OCI-LY1 (cell line): ENCODE data around the gene ROR1.

Experiments
- H2AFZ ChIP-seq: fragments of 200-600 bp; sonication (generic), shearing (Covaris generic); 2 replicates; pipeline ENCODE4 v1.6.0; 2014; ENCODE audit warnings: antibody characterized with exemption, mild to moderate bottlenecking, low read length
- H3F3A ChIP-seq: fragments of 200-600 bp; sonication (generic), shearing (Covaris generic); 2 replicates; pipeline ENCODE4 v1.6.0; 2014; ENCODE audit warnings: mild to moderate bottlenecking, antibody characterized with exemption, low read length, moderate library complexity; ENCODE audit not compliant: insufficient read depth
- H3K27ac ChIP-seq: fragments of 200-600 bp; sonication (generic); 2 replicates; pipeline ENCODE4 v1.5.1; 2014; ENCODE audit warnings: low read length, mixed run types, mild to moderate bottlenecking, low read depth; ENCODE audit not compliant: poor library complexity, severe bottlenecking
- H3K27me3 ChIP-seq: fragments of 200-600 bp; sonication (generic); 2 replicates; pipeline ENCODE4 v1.6.0; 2014; ENCODE audit warnings: antibody characterized with exemption, mild to moderate bottlenecking, low read length, moderate library complexity; ENCODE audit not compliant: insufficient read depth
- H3K36me3 ChIP-seq: fragments of 200-600 bp; sonication (generic); 2 replicates; pipeline ENCODE4 v1.6.1; 2014; ENCODE audit warnings: mild to moderate bottlenecking, antibody characterized with exemption, low read length, moderate library complexity, mixed read lengths; ENCODE audit not compliant: insufficient read depth
- H3K4me1 ChIP-seq: fragments of 200-600 bp; sonication (generic); 2 replicates; pipeline ENCODE4 v1.5.1; 2014; ENCODE audit warnings: mild to moderate bottlenecking, low read length, moderate library complexity; ENCODE audit not compliant: insufficient read depth, severe bottlenecking
- H3K4me2 ChIP-seq: fragments of 200-600 bp; sonication (generic), shearing (Covaris generic); 2 replicates; pipeline ENCODE4 v1.6.1; 2014; ENCODE audit warnings: low read length
- H3K4me3 ChIP-seq: fragments of 200-600 bp; sonication (generic); 2 replicates; pipeline ENCODE4 v1.5.1; 2014; ENCODE audit warnings: low read length, low read depth, mild to moderate bottlenecking, mixed read lengths; ENCODE audit not compliant: poor library complexity, severe bottlenecking
- H3K79me2 ChIP-seq: fragments of 200-600 bp; shearing (Covaris generic); 2 replicates; pipeline ENCODE4 v1.6.1; 2016; ENCODE audit warnings: mixed run types, low read length, mixed read lengths; ENCODE audit not compliant: insufficient read depth
- H3K9ac ChIP-seq: fragments of 200-600 bp; sonication (generic), shearing (Covaris generic); 2 replicates; pipeline ENCODE4 v1.6.1; 2014; ENCODE audit warnings: mild to moderate bottlenecking, low read length, mixed read lengths
- H3K9me2 ChIP-seq: fragments of 200-600 bp; sonication (generic), shearing (Covaris generic); 2 replicates; pipeline ENCODE4 v1.6.1; 2014; ENCODE audit warnings: low read depth, mild to moderate bottlenecking, low read length, mixed read lengths
- H3K9me3 ChIP-seq: fragments of 200-600 bp; shearing (Covaris generic); 2 replicates; pipeline ENCODE4 v1.6.1; 2014; ENCODE audit warnings: low read length, mixed read lengths
- H4K20me1 ChIP-seq: fragments of 200-600 bp; sonication (generic), shearing (Covaris generic); 2 replicates; pipeline ENCODE4 v1.6.0; 2016; ENCODE audit warnings: mild to moderate bottlenecking, low read length; ENCODE audit not compliant: insufficient read depth
- EZH2 ChIP-seq: fragments of 200-600 bp; sonication (generic), shearing (Covaris generic); IDR thresholded peaks from 2 replicates; pipeline ENCODE4 v1.8.0; 2017; ENCODE audit warnings: borderline replicate concordance, mixed run types, mild to moderate bottlenecking, antibody characterized with exemption, low read length, moderate library complexity, mixed read lengths
- TF ChIP-seq, protein P1 (sequence below): fragments of 200-600 bp; sonication (generic), shearing (Covaris generic); IDR thresholded peaks from 2 replicates; pipeline ENCODE4 v1.5.1; 2017; ENCODE audit warnings: mild to moderate bottlenecking, antibody characterized with exemption, low read length, moderate library complexity, mixed read lengths

ROR1 gene

DNA sequence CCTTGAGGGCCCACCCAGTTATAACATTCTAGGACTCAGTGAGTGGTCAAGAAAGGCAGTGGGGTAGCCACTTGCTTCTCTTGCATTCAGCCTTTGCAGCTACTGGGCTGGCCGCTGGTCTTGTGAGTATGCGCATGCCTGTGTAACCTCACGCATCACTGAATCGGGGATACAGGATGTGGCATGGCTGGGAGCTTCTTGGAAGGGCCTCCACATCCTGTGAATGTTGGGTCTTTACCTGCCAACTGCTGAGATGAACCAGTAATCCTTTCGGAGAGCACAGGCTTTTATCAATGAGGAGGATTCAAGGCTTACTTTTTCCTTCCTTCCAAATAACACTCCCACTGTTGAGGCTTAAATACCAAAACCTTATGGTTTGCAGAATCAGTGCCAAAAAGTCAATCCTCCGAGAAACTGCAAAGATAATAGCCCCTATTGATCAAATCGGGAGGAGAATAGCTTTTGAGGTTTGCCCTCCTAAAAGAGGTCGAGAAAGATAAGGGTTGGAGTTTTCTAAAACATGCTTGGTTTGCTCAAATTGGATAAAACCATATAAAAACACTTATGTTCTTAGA is 230.7 kb downstream of the ROR1 start:
- no peaks in the 10 kb centered on the region for H4K20me1 ChIP-seq
- no peaks in the 10 kb centered on the region for H3K9me2 ChIP-seq
- TF ChIP-seq, protein P1, sequence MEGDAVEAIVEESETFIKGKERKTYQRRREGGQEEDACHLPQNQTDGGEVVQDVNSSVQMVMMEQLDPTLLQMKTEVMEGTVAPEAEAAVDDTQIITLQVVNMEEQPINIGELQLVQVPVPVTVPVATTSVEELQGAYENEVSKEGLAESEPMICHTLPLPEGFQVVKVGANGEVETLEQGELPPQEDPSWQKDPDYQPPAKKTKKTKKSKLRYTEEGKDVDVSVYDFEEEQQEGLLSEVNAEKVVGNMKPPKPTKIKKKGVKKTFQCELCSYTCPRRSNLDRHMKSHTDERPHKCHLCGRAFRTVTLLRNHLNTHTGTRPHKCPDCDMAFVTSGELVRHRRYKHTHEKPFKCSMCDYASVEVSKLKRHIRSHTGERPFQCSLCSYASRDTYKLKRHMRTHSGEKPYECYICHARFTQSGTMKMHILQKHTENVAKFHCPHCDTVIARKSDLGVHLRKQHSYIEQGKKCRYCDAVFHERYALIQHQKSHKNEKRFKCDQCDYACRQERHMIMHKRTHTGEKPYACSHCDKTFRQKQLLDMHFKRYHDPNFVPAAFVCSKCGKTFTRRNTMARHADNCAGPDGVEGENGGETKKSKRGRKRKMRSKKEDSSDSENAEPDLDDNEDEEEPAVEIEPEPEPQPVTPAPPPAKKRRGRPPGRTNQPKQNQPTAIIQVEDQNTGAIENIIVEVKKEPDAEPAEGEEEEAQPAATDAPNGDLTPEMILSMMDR, result no peak
- TF ChIP-seq EZH2, result no peak
- no peaks in the 10 kb centered on the region for H3K9me3 ChIP-seq
- H3K27ac ChIP-seq, result no peak overlapping the region
- no peak overlapping the region for H3K4me3 ChIP-seq
- no peaks in the 10 kb centered on the region for H3K4me1 ChIP-seq
- no peak overlapping the region for H3K9ac ChIP-seq
- no peak overlapping the region for H3K4me2 ChIP-seq
- H3K79me2 ChIP-seq, result no peaks in the 10 kb centered on the region
- no peaks in the 10 kb centered on the region for H3K27me3 ChIP-seq
- H3K36me3 ChIP-seq, result no peaks in the 10 kb centered on the region
- no peak overlapping the region for H2AFZ ChIP-seq
- no peaks in the 10 kb centered on the region for H3F3A ChIP-seq

DNA sequence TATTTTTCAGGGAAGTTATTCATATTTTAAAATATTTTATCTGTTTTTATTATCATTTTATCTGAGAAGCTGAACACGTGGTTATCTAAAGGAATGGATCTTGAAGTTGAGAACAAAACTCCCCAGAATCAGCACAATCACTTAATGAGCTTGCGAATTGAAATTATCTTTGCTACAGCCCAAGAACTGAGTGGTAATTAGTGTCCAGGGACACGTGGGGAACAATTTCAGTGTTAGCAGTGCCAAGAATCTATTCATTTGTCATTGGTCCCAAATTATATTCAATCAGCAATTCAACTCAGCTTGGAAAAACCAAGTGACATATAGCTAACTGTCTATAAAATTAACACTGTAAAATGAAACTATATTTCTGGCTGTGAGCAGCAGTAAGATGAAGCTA is 232.0 kb downstream of the ROR1 start:
- no peaks in the 10 kb centered on the region for H3K4me1 ChIP-seq
- no peaks in the 10 kb centered on the region for H3K9me2 ChIP-seq
- no peak overlapping the region for H3K27ac ChIP-seq
- no peaks in the 10 kb centered on the region for H3F3A ChIP-seq
- H3K9me3 ChIP-seq, result no peaks in the 10 kb centered on the region
- no peaks in the 10 kb centered on the region for H3K27me3 ChIP-seq
- no peak overlapping the region for H3K4me3 ChIP-seq
- H3K4me2 ChIP-seq, result no peak overlapping the region
- no peaks in the 10 kb centered on the region for H4K20me1 ChIP-seq
- no peaks in the 10 kb centered on the region for H3K79me2 ChIP-seq
- TF ChIP-seq, protein P1, result no peak
- TF ChIP-seq EZH2, result no peak
- H3K36me3 ChIP-seq, result no peaks in the 10 kb centered on the region
- no peak overlapping the region for H2AFZ ChIP-seq
- H3K9ac ChIP-seq, result no peak overlapping the region

DNA sequence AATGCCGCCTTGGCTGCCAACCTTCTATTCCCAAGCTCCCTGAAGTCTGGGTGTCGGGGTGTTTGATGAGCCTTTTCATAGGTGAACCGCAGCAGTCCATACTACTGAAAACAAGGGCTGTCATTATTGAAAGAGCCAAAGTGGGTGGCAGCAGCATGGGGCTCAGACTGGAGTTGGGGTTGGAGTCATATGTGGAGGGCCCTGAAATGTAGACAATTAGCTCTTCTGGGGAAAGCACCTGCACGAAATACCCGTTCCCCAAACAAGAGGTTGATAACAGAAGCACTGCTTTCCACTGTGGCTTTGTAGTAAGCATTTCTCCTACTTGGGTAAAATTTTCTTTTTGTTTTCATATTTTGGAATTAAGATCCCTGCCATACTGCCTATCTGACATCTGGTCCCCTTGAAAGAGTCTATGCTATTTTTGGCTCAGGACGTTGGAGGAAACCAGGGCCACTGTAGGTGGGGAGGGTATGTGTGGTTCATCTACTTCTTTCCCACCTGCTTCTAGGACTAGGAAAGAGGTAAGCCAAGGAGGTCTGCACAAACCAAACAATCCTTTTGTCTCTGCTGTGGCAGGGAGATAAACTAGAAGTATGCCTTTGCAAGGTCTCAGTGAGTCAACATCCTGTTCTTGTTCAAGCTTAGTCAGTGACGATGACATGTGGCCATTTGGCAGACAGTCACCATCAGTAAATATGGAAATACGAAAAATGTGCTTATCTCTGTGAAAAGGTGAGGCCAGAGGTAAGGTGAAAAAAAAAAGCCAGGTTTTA is 232.6 kb downstream of the ROR1 start:
- no peak for TF ChIP-seq EZH2
- TF ChIP-seq, protein P1, result no peak
- Histone ChIP-seq H3K4me3 (no peak overlapping the region), H3K27me3 (no peaks in the 10 kb centered on the region), H3K36me3 (no peaks in the 10 kb centered on the region), H3K4me1 (no peaks in the 10 kb centered on the region), H3K27ac (no peak overlapping the region), H3K79me2 (no peaks in the 10 kb centered on the region), H3F3A (no peaks in the 10 kb centered on the region), H2AFZ (no peak overlapping the region), H4K20me1 (no peaks in the 10 kb centered on the region), H3K4me2 (no peak overlapping the region), H3K9ac (no peak overlapping the region), H3K9me3 (no peaks in the 10 kb centered on the region), H3K9me2 (no peaks in the 10 kb centered on the region)
